Measurements from ENCODE around the gene DHRSX.

DNA sequence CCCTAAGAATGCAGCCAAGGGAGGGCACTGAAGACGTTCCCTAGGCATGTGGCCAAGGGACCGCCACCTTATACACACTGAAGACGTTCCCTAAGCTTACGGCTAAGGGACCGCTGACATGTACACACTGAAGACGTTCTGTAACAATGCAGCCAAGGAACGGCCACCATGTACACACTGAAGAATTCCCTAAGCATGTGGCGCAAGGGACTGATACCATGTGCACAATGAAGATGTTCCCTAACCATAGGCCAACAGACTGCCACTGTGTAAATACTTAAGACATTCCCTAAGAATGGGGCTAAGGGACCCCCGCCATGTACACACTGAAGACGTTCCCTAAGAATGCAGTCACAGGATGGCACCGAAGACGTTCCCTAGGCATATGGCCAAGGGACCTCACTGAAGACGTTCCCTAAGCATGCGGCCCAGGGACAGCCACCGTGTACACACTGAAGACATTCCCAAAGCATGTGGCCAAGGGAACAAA lies 36.1 kb downstream of the DHRSX start:
- TF ChIP-seq GATA2 (IDR thresholded peaks at IDR 0.05; ENCODE audit: low read depth, low read length) (no peak), GATA3 (IDR thresholded peaks at IDR 0.05; ENCODE audit: low read depth, low read length) (no peak)

All from SH-SY5Y (cell line).